SH-SY5Y (cell line): ENCODE measurements around the gene IRX5.

Source experiments
- GATA2 ChIP-seq: IDR thresholded peaks from 2 replicates; pipeline ENCODE4 v1.6.1; 2011; ENCODE audit warnings: mild to moderate bottlenecking, low read depth, low read length
- GATA3 ChIP-seq: IDR thresholded peaks from 2 replicates; pipeline ENCODE4 v1.6.1; 2011; ENCODE audit warnings: low read depth, mild to moderate bottlenecking, low read length, moderate library complexity

DNA sequence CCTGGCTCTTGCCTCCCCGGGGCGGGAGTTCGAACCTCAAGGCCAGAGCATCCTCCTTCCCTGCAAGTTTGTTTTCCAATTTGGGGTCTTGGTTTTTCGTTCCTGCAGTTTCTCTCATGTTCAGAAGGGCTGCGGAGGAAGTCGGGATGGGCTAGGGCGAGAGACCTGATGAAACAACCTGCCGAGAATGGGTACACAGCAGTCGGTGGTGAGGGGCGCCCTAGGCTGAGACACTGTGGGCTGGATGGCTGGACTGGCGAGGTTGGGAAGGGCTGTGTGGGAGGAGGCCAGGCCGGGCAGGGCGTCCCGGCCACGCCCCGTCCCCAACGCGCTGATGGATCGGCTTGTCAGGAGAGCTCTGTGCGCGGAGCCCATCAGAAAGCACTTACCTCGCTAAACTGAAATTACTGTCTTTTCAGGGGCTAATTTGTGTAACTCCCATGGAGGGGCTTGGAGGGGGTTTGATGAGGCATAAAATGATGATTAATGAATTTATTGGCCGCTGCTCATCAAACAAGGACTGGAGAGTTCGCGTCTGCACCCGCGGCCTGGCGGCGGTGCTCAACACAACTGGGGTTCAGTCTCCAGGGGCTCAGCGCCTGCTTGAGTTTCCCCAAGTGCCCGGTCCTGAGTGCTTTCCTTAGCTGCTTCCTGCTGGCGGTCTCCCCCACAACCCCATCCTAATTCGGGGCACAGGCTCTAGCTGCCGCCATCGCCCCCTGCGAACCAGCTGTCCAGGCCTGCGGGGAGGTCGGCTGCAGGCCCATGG is 9.0 kb downstream of the IRX5 start:
- no peak for TF ChIP-seq GATA3
- TF ChIP-seq GATA2: no peak
